Central memory CD4-positive, alpha-beta T cell (primary cell): ENCODE measurements around the gene CIROP.
A peak's percentile ranks its signal among the peaks of the same experiment; 100 is the strongest.

Source experiments
- DNase-seq: peaks from one replicate; pipeline ENCODE4 v3.0.0; 2022

CIROP gene

DNA sequence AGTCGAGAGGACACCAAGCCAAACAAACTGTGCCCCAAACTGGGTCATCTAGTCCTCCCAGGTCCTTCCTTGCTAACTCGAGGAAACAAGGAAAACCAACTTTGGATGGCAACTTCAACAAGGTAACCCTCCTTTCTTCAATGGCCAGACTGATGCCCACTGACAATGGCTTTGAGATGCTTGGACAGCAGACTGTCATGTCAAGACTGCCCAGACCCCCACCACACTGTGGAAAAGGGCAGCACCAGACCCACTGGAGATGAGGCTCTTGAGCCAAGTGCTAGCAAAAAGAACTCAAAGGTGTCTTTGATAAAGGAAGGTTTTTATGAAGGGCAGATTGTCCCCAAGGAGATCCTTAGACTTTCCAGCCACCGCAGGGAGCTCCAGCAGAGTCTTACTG lies 38.4 kb downstream of the CIROP start:
- DNase-seq = no peak

DNA sequence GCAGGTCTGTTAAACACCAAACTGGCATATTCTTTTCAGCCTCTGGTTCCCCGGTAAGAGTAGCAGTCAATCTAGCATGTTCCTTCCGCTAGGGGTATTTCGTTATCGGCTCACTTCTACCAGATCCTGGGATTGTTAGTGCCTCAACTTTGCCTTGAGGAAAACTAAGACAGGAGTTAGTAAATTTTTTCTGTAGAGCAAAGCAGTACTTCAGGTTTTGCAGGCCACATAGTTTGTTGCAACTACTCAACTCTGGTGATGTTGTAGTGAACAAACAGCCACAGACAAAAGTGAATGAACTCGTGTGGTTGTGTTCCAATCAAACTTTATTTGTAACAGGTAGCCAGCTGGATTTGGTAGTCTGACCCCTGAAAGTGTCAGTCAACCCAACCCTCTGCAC lies 41.2 kb downstream of the CIROP start:
- DNase-seq = no peak

DNA sequence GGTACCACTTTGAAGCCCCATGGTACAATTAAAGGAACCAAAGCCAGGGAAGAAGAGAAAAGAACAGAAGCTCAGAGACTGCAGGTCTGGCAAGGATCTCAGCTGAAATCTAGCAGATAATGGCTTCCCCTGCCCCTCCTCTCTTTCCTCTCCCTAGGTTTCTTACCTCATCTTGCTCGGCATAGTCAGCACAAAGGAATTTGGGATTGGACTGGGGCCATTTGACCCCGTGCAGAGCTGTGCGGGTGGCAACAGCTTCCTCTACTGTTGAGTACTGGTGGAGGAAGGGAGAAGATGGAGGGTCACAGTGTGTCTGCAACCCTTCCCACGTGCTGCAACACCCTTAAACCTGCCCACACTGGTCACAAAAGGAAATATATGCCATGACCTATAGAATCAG lies 42.8 kb downstream of the CIROP start:
- no peak for DNase-seq

DNA sequence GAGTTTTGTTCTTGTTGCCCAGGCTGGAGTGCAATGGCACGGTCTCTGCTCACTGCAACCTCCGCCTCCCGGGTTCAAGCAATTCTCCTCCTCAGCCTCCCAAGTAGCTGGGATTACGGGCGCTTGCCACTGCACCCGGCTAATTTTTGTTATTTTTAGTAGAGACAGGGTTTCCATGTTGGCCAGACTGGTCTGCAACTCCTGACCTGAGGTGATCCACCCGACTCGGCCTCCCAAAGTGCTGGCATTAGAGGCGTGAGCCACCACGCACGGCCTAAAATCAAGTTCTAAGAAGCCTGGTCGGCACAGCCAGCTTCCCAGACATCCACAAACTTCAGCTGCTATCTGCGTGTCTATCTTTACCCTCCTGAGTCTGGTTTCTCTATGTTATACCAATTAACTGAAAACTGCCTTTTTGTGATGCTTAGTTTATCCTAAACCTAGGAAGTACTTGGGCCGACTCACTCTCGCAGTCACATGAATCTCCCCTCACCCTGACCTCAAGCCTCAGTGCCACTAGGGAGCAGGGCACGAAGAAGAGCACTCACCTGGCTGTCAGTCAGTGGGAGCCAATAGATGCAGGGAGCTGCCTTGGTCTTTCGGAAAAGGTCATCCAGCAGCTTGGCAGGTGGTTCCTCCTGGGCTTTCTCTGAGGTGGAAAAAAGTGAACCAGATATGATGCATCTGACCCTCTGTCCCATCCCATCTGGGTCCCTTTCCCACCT lies 44.1 kb downstream of the CIROP start:
- DNase-seq = no peak

DNA sequence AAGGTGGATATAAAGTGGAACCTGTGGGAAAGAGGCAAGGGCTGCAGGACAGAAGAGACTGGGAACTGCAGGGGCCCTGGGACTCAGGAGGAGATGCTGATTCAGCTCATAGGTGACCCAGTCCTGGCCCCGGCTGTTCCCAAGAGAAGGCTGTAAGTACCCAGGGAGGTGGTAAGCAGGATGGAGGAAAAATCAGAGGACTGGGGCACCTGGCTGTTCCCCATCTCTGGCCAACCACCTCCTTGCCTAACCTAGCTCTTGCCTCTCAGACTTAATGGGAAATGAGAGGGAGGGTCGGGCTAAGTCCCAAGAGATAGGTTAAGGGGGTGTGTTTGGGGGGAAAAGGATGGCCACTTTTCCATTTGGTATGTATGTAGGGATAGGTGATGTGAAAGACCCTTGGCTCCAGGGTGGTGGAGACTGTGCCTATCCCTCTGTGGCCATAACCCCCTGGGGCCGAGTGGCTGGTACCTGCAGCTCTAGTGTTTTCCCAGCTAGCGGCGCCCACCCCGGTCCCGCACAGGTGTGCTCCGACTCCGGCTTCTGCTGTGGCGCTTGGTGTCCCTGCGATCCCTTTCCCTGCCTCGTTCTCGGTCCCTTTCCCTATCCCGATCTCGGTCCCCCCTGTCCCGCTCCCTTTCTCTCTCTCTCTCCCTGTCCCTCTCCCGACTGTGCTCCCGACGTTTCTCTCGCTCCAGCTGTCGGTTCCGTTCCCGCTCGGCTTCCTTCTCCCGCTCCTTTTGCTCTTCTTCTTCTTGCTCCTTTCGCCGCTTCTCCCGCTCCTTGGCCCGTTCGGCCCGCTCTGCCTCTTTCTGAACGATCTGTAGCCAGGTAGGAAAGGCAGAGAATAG lies 45.9 kb downstream of the CIROP start:
- DNase-seq = no peak

DNA sequence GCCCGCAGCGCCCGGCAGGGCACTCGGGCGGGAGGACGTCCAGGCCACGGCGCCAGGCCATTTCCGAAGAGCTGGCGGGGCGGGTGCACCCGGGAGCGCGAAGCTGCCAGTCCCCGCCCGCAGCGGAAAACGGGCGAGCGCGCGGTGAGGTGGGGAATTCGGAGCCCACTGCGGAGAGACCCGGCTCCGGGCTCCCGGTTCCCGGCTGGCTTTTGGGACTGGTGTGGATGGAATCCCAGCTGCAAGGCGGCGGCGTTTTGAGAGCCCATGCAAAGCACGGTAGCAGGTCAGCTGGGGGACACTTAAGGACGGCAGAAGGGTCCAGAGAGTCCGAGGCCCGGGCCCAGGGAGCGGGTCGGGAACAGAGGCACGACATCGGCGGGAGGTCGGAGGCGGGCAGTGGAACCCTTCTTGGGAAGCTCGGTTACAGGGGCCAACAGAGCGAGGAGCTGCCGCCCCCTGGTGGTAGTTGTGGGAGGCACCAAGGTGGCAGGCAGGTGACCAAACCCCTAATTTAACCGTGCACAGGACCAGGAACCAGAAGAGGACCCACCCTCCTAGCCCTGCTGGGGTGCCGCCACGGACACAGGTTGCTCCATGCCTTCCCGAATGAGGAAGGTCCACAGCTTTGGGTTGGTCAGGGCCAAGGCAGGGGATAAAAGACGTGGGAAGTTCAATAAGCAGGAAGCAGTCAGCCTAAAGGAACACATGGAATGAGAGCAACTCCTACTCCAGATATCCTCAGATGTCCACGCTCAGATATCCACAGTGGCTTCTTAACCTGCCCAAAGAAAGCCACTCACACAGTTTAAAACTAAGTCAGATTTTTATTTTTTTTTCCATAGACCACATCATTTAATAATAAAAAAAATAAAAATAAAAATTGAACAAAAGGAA lies 46.8 kb downstream of the CIROP start:
- DNase-seq = peak; percentile 78

DNA sequence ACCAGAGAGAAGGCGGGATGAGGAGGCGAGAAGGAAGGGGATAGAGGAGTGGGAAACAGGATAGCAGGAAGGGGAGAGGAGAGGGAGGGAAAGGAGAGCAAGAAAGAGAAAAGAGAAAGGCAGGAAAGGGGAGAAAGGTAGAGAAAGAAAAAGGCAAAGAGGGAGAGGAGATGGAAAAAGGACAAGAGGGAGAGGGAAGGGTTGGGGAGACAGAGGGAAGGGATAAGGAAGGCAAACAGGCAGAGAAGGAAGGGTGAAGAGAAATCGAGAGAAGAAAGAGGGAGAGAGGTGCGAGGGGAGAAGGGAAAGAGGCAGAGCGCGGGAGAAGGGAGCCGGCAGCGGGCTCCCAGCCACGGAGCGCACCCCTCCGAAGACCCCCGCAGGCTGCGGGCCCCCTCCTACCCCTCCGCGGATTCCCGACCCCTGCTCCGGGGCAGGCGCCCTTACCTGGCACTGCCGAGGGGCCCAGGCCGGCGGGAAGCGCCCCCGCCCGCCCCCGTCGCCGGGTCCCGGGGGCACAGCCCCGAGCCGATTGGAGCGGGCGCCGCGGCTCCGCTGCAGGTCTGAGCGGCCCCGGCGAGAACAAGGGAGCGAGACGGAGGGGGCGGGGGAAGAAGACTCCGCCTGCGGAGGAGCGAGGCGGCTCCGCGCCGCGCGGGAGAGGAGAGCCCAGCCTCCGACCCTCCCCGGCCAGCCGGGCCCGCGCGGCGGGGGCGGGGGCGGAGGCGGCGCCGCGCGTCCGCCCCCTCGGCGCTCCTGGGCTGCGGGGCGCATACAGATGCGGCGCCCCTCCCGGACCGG lies 47.6 kb downstream of the CIROP start, which contains the start of gene CDH24:
Gene CDH24 (minus strand): TSS at position 565 of the 801 bp plus-strand sequence. CDS start 1,787 bp downstream, outside the sequence.
- peak; percentile 48 for DNase-seq

DNA sequence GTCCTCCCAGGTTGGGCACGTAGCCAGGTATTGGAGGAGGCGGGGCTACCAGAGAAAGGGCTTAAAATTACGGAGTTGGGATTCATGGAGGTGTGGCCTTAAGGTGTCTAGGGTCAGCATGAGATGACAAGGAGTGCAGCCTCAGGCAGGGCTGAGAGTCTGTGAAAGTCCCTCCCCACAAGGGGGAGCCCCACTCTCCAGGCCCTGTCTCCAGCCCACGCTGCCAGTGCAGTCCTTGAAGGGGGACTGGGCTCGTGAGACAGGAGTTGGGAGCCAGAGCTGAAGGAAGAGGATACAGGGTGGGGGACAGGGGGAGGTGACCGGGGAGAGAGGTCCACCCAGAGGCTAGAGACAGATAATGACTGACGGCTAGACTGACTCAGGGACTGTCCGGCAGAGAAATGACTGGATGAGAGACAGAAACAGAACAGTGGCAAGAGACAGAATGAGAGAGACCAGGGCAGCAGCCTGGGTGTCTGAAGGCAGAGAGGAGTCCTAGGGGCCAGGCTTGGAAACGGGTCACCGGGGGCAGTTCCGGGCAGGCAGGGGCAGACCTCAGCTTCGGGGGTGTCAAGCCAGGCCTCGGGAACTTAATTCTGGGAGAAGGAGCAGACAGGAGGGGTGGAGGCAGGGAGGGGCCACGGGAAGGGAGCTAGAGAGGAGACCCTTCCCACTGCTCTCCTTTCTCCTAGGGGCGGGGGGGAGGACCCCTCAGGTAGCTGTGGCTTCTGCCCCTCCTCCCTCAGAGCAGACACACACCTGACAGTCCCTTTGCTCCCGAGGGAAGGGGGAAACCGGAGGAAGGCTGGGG lies 48.4 kb downstream of the CIROP start:
- peak; percentile 55 for DNase-seq

DNA sequence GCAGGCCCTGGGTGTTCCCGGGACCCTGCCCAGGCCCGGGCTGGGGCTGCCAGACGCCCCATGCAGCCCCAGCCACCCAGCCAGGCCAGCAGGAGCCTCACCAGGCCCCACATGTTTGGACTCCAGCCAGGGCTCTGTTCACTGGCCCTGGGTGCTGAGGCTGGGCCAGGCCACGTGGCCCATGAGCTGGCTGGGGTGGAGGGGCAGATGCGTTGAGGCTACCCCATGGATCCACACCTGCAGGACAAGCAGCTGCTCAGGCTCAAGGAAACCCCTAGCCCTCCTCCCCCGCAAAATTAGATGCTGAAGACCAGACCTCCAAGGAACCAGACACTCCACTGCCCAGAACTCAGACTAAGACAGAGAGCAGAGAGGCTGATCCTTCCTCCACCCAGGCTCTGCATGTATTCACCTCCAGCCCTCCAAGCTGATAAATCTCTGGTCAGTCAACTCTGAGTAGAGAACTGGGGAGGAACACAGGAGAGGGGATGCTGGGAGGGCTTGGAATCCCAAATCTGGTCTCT lies 49.1 kb downstream of the CIROP start:
- no peak for DNase-seq

DNA sequence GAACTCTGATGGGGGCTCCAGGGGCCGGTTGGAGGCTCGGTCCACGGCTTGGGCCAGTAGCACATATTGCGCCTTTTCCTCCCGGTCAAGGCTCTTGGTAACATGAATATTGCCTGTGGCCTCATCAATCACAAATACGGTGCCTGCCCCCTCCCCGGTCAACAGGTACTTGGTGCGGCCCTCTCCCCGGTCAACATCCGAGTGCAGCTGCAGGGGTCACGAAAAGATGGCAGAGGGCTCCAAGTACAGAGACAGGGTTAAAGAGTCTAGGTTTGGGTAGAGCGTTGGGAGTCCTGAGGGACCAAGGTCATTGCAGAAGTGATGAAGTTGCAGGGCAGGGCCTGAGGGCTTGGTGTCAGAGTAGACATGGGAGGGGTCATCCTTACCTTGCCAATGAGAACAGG lies 49.6 kb downstream of the CIROP start:
- DNase-seq = no peak

DNA sequence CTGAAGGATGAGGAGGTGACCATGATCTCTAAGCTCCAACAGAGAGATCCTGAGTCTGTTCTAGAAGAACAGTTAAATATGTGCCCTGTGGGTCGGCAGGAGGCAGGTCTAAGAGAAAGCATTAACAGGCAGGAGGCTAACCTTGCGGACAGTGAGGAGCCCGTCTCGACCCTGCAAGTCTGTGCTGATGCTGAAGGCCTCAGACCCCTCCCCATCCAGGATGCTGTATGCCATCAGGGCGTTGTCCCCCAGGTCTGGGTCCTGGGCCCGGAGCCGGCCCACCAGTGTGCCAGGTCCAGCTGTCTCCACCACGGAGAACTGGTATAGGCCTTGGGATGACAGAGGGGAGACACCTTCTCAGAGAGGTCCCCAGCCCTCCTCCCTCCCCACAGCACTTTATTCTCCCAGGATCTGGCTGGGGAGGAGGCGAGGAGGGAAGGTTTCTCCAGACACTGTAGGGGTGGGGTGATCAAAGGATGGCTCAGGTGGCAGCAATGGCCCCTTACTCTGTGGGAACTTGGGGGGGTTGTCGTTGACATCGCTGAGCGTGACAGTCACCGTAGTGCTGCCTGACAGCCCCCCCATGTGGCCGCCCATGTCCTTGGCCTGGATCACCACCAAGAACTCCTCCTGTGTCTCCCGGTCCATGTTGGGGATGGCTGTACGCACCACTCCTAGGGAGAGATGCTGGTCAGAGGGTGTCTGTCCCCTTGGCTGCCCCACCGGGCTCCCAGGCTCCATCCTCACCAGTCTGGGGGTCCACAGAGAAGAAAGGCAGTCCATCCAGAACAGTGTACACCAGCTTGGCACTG lies 50.6 kb downstream of the CIROP start:
- no peak for DNase-seq

DNA sequence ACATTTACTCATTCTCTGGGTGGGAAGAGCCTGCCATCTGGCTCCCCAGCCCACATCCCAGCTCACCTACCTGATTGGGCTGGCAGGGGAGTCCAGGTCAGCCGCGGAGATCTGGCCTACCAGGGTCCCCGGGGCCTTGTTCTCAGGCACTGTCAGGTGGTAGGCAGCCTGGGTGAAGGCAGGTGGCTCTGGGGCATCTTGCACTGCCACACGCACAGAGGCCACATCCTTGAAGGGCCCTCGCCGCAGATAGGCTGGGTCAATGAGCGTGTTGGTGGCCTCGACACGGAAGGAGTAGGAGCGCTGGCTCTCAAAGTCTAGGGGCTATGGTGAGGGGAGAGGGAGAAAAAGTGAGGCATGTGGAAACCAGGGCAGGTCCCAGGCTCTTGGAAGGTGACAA lies 51.4 kb downstream of the CIROP start:
- no peak for DNase-seq

DNA sequence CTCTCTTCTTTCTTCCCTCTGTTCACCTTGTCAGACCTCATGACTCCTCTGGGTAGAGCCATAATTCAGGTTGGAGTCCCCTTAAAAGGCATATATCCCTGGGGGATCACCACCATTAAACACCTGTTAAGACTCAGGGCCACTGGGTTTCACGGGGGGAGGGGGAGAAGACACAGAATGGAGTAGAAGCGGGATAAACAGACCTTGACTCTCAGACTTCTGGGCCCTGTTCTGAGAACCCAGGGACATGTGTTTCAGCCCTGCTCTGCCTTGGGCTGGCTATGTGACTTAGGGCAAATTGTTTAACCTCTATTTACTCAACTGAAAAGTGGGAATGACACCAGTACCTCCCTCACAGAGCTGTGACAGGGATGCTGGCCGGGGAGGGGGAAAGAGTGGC lies 52.1 kb downstream of the CIROP start:
- no peak for DNase-seq

DNA sequence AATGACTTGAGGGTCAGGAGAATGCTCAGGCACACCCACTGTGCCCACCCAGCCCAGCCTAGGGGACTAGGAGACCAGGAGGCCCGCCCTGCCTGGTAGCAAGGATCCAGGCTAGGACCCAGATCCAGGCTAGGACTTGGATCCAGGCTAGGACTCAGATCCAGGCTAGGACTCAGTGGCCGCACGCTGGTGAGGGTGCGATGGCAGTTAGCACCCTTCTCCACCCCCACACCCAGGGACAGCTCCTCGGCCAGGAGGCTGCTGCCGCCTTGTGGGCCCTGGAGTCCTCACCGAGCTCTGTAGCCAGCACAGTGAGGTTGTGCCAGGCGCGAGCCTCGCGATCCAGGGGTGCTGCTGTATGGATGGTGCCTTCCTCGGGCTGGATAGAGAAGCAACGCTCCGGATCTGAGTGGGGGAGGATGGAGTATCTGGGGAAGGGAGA lies 52.6 kb downstream of the CIROP start:
- no peak for DNase-seq

DNA sequence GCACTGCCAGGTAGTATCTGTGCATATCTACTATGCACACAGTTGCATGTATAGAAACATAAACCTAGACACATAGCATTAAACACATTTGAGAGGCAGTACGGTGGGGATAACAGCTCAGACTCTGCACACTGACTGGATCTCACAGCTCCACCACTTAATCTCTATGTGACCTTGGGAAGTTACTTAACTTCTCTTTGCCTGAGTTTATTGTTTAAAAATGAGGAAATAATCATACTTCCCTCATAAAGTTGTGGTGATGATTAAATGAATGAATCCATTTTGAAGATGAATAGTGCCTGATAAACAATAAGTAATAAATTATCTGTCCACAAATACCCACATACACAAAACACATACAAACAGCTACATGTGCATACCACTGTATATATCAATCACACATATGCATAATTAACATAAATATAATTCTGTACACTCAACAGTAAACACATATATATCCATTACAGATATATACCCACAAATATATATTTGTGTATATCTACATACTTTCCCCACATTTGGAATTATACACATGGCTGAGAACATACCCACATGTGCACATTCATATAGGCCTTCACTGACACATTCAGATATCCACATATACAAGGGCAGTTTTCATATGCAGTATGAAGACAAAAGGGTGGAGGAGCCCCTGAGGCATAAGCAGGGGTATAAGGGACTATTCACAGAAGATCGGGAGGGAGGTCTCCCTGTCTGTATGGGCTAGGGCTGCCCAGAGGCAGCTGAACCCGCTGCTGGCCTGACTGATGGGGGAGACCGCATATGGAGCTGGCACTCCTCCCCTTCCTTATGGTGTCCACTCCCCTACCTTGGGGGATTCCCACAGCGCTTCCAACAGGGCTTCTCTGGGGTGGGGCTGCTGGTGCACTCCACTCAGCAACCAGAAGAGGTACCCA lies 53.4 kb downstream of the CIROP start:
- no peak for DNase-seq
